Upper lobe of left lung (tissue), 6 donors: ENCODE results near the gene ACCS. TPM values are rescaled to one million over a fixed set of nuclear protein-coding genes. Genes with fewer than 3 reads are reported as not detected.

Source experiments
- ATAC-seq, 2 donors: fragments of 200-7000 bp; cut with Tn5 transposase; one replicate each; pipeline ENCODE4 v1.9.1; 2022; ENCODE audit warnings: mild to moderate bottlenecking in 2 of 2, moderate library complexity in 2 of 2; ENCODE audit not compliant: low FRiP score in 2 of 2
- DNase-seq, 2 donors: peaks; one replicate each; pipeline ENCODE4 v3.0.0-alpha.2; 2019 to 2020
- H3K27ac ChIP-seq, 4 donors: fragments of 200-600 bp; sonication (generic); one replicate each; pipeline ENCODE4 v1.5.1; 2016 to 2019
- H3K27me3 ChIP-seq, 4 donors: fragments of 200-600 bp; sonication (generic); one replicate each; pipeline ENCODE4 v1.5.1; 2017 to 2019
- H3K36me3 ChIP-seq, 4 donors: fragments of 200-600 bp; sonication (generic); one replicate each; pipeline ENCODE4 v1.5.1; 2016 to 2019
- H3K4me1 ChIP-seq, 4 donors: fragments of 200-600 bp; sonication (generic); one replicate each; pipeline ENCODE4 v1.5.1; 2018 to 2019
- H3K4me3 ChIP-seq, 4 donors: fragments of 200-600 bp; sonication (generic); one replicate each; pipeline ENCODE4 v1.5.1; 2017 to 2019; ENCODE audit warnings: mild to moderate bottlenecking in 2 of 4, moderate library complexity in 1 of 4
- H3K9me3 ChIP-seq, 4 donors: fragments of 200-600 bp; sonication (generic); one replicate each; pipeline ENCODE4 v1.5.1; 2018 to 2019
- EP300 ChIP-seq, 4 donors: sonication (generic); formaldehyde crosslinking; IDR thresholded peaks; one replicate each; pipeline ENCODE4 v1.5.1; 2017; ENCODE audit warnings: antibody characterized with exemption in 4 of 4, control low read depth in 2 of 4
- POLR2A ChIP-seq, 4 donors: fragments of 450-650 bp; IDR thresholded peaks; one replicate each; pipeline ENCODE4 v1.5.1; 2016 to 2017; ENCODE audit warnings: antibody characterized with exemption in 4 of 4, mild to moderate bottlenecking in 2 of 4
- POLR2AphosphoS5 ChIP-seq, 2 donors: sonication (generic); formaldehyde crosslinking; IDR thresholded peaks; one replicate each; pipeline ENCODE4 v1.5.1; 2017; ENCODE audit warnings: antibody characterized with exemption in 2 of 2
- WGBS, 2 donors: methylation state at CpG; one replicate each; pipeline ENCODE4 v1.1.5; 2017 to 2018; 5-methylcytosine and 5-hydroxymethylcytosine counted together
- total RNA-seq, 6 donors: library from RNA; depleted of rRNA in 4 of 6; stranded (reverse); fragments of >200 nt in 4 of 6; gene quantifications; one replicate each; pipeline versions ENCODE4 v1.1.0 to v1.2.1, GENCODE V29; 2016 to 2021
- TF ChIP-seq, protein P1 (sequence below), 6 experiments: fragments of 450-650 bp in 4 of 6; fragments of 200-600 bp in 2 of 6; sonication (generic) in 2 of 6; IDR thresholded peaks; one replicate each; pipeline ENCODE4 v1.5.1; 2016 to 2019; ENCODE audit warnings: antibody characterized with exemption in 6 of 6
- donor health status: DM: no; HTN: no; CAD: no; lungs with moderate emphysema.
- donor health status: DM: no; HTN: yes; CAD: no; lungs with severe emphysema.

The ACCS gene
- total RNA-seq, 6 donors from 2014 or later = 15.4 to 120 (median 34.0) TPM

DNA sequence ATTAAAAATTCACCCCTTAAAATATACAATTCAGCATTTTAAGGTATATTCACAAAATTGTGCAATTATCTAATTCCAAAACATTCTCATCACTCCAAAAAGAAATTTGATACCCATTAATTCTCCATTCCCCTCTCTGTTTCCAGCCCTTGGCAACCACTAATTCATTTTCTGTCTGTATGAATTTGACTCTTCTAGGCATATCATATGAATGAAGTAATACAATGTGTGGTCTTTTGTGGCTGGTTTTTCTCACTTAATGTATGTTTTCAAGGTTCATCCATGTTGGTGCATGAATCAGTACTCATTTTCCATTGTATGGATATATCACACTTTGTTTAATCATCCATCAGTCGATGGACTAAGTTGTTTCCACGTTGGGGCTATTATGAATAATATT is 47.2 kb upstream of the ACCS start:
- TF ChIP-seq, protein P1, sequence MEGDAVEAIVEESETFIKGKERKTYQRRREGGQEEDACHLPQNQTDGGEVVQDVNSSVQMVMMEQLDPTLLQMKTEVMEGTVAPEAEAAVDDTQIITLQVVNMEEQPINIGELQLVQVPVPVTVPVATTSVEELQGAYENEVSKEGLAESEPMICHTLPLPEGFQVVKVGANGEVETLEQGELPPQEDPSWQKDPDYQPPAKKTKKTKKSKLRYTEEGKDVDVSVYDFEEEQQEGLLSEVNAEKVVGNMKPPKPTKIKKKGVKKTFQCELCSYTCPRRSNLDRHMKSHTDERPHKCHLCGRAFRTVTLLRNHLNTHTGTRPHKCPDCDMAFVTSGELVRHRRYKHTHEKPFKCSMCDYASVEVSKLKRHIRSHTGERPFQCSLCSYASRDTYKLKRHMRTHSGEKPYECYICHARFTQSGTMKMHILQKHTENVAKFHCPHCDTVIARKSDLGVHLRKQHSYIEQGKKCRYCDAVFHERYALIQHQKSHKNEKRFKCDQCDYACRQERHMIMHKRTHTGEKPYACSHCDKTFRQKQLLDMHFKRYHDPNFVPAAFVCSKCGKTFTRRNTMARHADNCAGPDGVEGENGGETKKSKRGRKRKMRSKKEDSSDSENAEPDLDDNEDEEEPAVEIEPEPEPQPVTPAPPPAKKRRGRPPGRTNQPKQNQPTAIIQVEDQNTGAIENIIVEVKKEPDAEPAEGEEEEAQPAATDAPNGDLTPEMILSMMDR (IDR thresholded peaks at IDR 0.05) = no peak
- TF ChIP-seq POLR2AphosphoS5 (IDR thresholded peaks at IDR 0.05) = no peak
- no peak for TF ChIP-seq POLR2A (IDR thresholded peaks at IDR 0.05)
- TF ChIP-seq EP300 (IDR thresholded peaks at IDR 0.05) = no peak
- ATAC-seq = no peak

DNA sequence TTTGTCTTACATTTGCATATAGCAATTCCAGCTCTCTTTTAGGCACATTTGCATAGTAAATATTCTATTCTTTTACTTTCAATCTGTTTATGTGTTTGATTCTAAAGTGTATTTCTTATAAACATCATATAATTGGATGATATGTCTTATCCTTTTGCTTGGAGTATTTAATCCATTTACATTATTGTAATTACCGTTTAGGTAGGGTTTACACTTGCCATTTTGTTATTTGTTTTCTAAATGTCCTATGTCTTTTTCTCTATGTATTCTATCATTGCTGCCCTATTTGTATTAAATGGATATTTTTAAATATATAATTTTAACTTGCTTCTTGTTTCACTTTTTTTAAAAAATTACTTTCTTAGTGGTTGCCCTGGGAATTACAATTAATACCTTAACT is 41.1 kb upstream of the ACCS start:
- Histone ChIP-seq H3K9me3 (peaks cover 0 to 4% (median 0%) of the 10 kb centered on the region in 4 donors), H3K27me3 (no peaks in the 10 kb centered on the region), H3K27ac (no peak overlapping the region), H3K4me1 (no peaks in the 10 kb centered on the region), H3K36me3 (no peaks in the 10 kb centered on the region), H3K4me3 (no peak overlapping the region)
- TF ChIP-seq EP300 (IDR thresholded peaks at IDR 0.05) (no peak), POLR2A (IDR thresholded peaks at IDR 0.05) (no peak), POLR2AphosphoS5 (IDR thresholded peaks at IDR 0.05) (no peak)
- TF ChIP-seq, protein P1 (IDR thresholded peaks at IDR 0.05) = no peak
- ATAC-seq (no peak), DNase-seq (no peak)
- 90 to 94% methylated on average over 1 of the region's 1 CpG for WGBS, 2 donors

More for the DNA sequence above, 47.2 kb upstream of the ACCS start:
- Histone ChIP-seq H3K36me3 (no peaks in the 10 kb centered on the region), H3K27me3 (no peaks in the 10 kb centered on the region), H3K27ac (no peak overlapping the region), H3K4me3 (no peak overlapping the region), H3K4me1 (peaks cover 0 to 5% (median 0%) of the 10 kb centered on the region in 4 donors), H3K9me3 (no peaks in the 10 kb centered on the region)
- 63 to 81% methylated on average over 2 of the region's 2 CpGs for WGBS, 2 donors
- DNase-seq = no peak

DNA sequence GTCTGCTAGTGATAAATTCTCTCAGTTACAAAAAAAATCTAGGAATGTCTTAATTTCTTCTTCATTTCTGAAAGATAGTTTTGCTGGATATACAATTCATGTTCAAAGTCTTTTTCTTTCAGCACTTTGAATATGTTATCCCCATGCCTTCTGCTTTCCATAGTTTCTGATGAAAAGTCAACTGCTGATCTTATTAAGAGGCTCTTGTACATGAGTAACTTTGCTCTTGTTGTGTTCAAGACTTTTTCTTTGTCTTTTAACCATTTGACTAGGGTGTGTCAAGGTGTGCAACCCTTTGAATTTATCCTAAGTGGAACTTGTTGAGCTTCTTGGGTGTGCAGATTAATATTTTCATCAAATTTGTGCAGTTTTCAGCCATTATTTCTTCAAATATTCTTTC is 40.3 kb upstream of the ACCS start:
- H3K27ac ChIP-seq = no peak overlapping the region
- peaks cover 0 to 7% (median 3%) of the 10 kb centered on the region in 4 donors for H3K4me1 ChIP-seq
- ATAC-seq (no peak), DNase-seq (no peak)
- TF ChIP-seq, protein P1 (IDR thresholded peaks at IDR 0.05) = no peak
- no peak for TF ChIP-seq EP300 (IDR thresholded peaks at IDR 0.05)
- no peak for TF ChIP-seq POLR2AphosphoS5 (IDR thresholded peaks at IDR 0.05)
- TF ChIP-seq POLR2A (IDR thresholded peaks at IDR 0.05) = no peak
- H3K9me3 ChIP-seq = peaks cover 0 to 4% (median 0%) of the 10 kb centered on the region in 4 donors
- H3K27me3 ChIP-seq = no peaks in the 10 kb centered on the region
- no peak overlapping the region for H3K4me3 ChIP-seq
- no peaks in the 10 kb centered on the region for H3K36me3 ChIP-seq

DNA sequence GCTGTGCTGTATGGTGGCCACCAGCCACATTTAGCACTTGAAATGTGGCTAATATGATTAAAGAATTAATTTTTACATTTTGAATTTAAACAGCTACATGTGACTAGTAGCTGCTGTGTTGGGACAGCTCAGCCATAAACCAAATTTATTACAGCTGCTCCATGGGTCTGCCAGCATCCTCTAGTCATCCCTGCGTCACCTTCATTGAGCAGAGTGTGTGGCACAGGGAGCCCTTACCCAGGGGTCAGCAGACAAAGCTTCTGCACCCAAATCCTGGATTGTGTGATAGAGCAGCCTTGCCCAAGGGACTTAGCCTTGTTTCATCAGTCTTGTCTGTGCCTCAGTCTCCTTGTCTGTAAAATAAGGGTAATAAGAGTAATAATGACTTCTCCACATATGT is 37.7 kb upstream of the ACCS start:
- TF ChIP-seq POLR2AphosphoS5 (IDR thresholded peaks at IDR 0.05) (no peak), EP300 (IDR thresholded peaks at IDR 0.05) (no peak), POLR2A (IDR thresholded peaks at IDR 0.05) (no peak)
- TF ChIP-seq, protein P1 (IDR thresholded peaks at IDR 0.05) = no peak
- DNase-seq (no peak), ATAC-seq (no peak)
- H3K9me3 ChIP-seq = peaks cover 0 to 4% (median 0%) of the 10 kb centered on the region in 4 donors
- no peaks in the 10 kb centered on the region for H3K36me3 ChIP-seq
- no peak overlapping the region for H3K27ac ChIP-seq
- WGBS, 2 donors = 100% methylated on average over 1 of the region's 1 CpG
- H3K27me3 ChIP-seq = no peaks in the 10 kb centered on the region
- peaks cover 5 to 31% (median 14%) of the 10 kb centered on the region in 4 donors for H3K4me1 ChIP-seq
- H3K4me3 ChIP-seq = no peak overlapping the region

DNA sequence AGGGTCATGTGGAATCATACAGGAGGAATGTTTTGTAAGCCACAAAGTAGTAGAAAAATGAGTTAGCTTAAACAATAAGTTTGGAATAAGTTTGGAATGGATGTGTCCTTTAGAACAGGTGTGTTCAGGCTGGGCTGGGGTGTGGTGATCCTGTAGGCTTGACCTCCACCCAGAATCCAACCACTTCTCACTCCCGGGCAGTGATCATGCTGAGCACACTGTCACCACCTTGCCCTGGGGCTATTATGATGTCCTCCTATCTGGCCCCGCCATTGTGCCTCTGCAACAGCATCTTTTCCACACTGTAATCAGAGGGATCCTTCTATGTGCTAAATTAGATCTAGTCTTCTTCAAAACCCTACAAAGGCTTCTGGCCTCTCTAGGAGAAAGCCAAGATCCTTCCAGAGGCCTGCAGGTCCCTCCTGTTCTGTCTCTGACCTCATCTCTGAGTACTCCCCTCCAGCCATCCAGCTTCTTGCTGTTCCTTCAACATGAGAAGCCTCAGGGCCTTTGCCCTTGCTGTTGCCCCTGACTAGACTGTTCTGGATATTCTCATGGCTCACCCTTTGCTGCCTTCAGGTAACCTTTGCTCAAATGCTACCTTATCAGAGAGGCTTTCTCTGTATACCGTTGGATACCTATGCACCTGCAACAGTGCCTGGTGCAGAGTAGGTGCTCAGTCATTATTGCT is 37.1 kb upstream of the ACCS start:
- ATAC-seq (no peak), DNase-seq (no peak)
- H3K36me3 ChIP-seq = no peaks in the 10 kb centered on the region
- WGBS, 2 donors = 92 to 97% methylated on average over 3 of the region's 3 CpGs
- H3K27ac ChIP-seq = no peak overlapping the region
- H3K4me1 ChIP-seq = peaks cover 8 to 36% (median 18%) of the 10 kb centered on the region in 4 donors
- H3K9me3 ChIP-seq = peaks cover 0 to 4% (median 0%) of the 10 kb centered on the region in 4 donors
- no peak overlapping the region for H3K4me3 ChIP-seq
- no peak for TF ChIP-seq EP300 (IDR thresholded peaks at IDR 0.05)
- TF ChIP-seq POLR2AphosphoS5 (IDR thresholded peaks at IDR 0.05) = no peak
- no peak for TF ChIP-seq POLR2A (IDR thresholded peaks at IDR 0.05)
- TF ChIP-seq, protein P1 (IDR thresholded peaks at IDR 0.05) = no peak
- no peaks in the 10 kb centered on the region for H3K27me3 ChIP-seq
